ENCODE results near the gene CSTF2. TPM values are rescaled to one million over a fixed set of nuclear protein-coding genes. Genes with fewer than 3 reads are reported as not detected.

The CSTF2 gene
- total RNA-seq, 1 experiment from 2014 or later, result 55.1 TPM

GRCh38 chrX:100871594-100872560 lies 51.7 kb downstream of the CSTF2 start:
- DNase-seq (ENCODE audit: low read depth), result no peak

- no peak for DNase-seq (ENCODE audit: low read depth)
These were observed 54.1 kb downstream of the CSTF2 start, which contains the start of gene NOX1 for GRCh38 chrX:100874325-100874724. Gene NOX1, minus strand, starts transcription at chrX:100874359. Its CDS starts 220 bp downstream, at chrX:100874139.

GRCh38 chrX:100880368-100880767 lies 60.2 kb downstream of the CSTF2 start:
- DNase-seq (ENCODE audit: low read depth), result no peak

DNA sequence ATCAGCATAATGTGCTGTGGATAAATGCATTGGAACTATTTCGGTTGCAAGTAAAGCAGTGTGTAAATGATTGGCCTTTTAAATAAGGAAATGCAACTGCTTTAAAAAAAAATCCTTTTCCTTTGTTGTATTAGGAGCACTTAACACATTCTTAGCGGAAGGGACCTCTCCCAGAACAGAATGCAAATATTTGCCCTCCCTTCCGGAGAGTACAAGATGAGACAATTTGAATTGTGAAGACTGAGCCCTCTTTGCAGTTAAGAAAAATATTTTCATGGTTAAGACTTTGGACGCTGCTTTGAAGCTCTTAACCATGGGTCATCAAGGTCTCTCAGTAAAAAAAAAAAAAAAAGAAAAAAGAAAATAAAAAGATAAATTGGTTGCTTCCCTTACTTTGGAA lies 63.5 kb downstream of the CSTF2 start:
- no peak for DNase-seq (ENCODE audit: low read depth)

Other genes starting within 250 kb of the CSTF2 start
- gene TNMD, start 235.5 kb upstream of the CSTF2 start, total RNA-seq (2014; rRNA removed; shearing (Covaris generic)), result not detected in 2 replicates
- 36.3 and 39.1 TPM in 2 replicates for gene TSPAN6, start 183.6 kb upstream of the CSTF2 start, total RNA-seq (2014; rRNA removed; shearing (Covaris generic))
- gene SRPX2, start 176.2 kb upstream of the CSTF2 start, total RNA-seq (2014; rRNA removed; shearing (Covaris generic)), result 21.7 and 30.6 TPM in 2 replicates
- 3.1 and 3.6 TPM in 2 replicates for gene SYTL4, start 88.3 kb upstream of the CSTF2 start, total RNA-seq (2014; rRNA removed; shearing (Covaris generic))
- gene NOX1, start 54.0 kb downstream of the CSTF2 start, total RNA-seq (2014; rRNA removed; shearing (Covaris generic)), result not detected in 2 replicates
- gene XKRX, start 108.5 kb downstream of the CSTF2 start, total RNA-seq (2014; rRNA removed; shearing (Covaris generic)), result not detected in 2 replicates
- not detected in 2 replicates for gene ARL13A, start 149.3 kb downstream of the CSTF2 start, total RNA-seq (2014; rRNA removed; shearing (Covaris generic))
- 9.0 and 19.9 TPM in 2 replicates for gene TRMT2B, start 231.7 kb downstream of the CSTF2 start, total RNA-seq (2014; rRNA removed; shearing (Covaris generic))

All from Daoy (cell line).